Measurements from ENCODE around the gene FAM163B.
"Not testable (repeated sequence)": the region's sequence is repeated elsewhere in the genome, so short reads cannot be mapped to it uniquely, and the experiment has no call there.

The FAM163B gene

DNA sequence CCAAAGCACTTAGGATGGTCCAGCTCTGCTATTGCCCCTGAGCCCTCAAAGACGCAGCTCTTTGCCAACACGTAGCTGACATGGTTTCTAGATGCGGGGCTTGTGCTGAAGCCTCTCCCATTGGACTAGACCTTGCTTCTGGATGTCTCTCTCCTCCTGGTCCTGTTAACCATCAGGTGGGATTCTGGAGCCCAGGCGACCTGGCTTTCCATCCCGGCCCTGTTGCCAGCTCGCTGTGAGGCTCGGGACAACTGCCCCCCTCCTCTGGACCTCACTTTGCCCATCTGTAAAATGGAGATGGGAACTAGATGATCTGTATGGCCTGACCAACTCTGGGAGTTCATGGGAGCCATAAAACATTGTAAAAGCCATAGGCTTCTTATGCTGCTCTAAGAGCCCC is 31.0 kb upstream of the FAM163B start:
- DNase-seq (ENCODE audit: low read depth in 2 of 3, low spot score in 2 of 3), result no peak

GRCh38 chr9:133639613-133640012 is 30.4 kb upstream of the FAM163B start:
- DNase-seq (ENCODE audit: low read depth in 2 of 3, low spot score in 2 of 3), result no peak

DNA sequence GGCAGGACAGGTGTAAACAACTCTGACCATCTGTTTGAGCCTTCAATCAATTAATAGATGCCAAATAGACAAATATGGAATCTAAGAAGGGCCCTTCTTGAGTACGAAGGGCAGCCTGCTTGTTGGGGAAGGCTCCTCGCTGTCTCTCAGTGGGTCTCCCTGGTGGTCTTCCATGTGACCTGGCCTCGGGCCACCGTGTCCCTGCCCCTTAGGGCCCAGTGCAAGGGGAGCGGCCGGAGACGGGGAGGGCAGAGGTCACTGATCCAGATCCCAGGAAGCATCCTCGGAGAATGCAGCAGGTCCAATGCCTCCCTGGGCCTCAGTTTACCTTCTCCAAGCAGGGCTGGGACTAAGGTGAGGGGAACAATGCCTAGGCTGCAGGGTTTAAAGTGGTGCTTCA is 29.5 kb upstream of the FAM163B start:
- no peak for DNase-seq (ENCODE audit: low read depth in 2 of 3, low spot score in 2 of 3)

DNA sequence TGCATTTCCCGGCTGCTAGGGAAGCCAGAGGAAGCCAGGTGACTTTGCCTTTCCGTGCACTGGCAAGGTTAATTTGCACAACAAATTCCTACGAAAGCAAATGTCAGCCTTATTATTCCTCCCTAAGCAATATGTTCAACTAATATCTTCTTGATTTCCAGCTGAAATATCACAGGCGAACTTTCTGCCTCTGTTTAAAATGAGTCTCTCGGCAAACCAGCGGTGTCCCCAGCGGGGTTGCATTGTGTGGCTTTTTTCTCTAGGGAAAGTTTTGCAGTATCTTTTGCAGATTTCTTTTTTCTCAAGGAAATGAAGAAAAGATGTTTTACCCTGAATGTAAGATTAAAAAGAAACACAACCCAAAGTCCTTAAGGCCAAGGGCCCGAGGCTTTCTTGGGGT is 28.9 kb upstream of the FAM163B start:
- no peak for DNase-seq (ENCODE audit: low read depth in 2 of 3, low spot score in 2 of 3)

GRCh38 chr9:133637451-133638055 is 28.4 kb upstream of the FAM163B start:
- no peak for DNase-seq (ENCODE audit: low read depth in 2 of 3, low spot score in 2 of 3)

DNA sequence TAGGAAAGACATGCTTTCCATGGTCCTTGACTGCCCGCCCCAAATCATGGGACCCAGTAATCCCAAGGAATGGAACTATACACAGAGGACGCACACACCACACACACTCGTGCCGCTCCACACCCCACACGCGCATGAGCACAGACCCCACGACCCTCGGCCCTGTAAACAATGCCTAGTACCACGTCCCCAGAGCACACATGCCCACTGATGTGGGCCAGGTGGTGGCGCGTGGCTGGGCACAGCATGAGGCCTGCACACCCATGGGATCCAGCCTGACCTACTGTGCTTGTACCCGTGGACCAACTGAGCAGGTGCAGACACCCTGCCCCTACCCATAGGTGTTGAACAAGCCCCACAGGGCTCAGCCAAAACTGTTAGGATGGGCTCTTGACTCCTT is 27.7 kb upstream of the FAM163B start:
- DNase-seq (ENCODE audit: low read depth in 2 of 3, low spot score in 2 of 3), result no peak

DNA sequence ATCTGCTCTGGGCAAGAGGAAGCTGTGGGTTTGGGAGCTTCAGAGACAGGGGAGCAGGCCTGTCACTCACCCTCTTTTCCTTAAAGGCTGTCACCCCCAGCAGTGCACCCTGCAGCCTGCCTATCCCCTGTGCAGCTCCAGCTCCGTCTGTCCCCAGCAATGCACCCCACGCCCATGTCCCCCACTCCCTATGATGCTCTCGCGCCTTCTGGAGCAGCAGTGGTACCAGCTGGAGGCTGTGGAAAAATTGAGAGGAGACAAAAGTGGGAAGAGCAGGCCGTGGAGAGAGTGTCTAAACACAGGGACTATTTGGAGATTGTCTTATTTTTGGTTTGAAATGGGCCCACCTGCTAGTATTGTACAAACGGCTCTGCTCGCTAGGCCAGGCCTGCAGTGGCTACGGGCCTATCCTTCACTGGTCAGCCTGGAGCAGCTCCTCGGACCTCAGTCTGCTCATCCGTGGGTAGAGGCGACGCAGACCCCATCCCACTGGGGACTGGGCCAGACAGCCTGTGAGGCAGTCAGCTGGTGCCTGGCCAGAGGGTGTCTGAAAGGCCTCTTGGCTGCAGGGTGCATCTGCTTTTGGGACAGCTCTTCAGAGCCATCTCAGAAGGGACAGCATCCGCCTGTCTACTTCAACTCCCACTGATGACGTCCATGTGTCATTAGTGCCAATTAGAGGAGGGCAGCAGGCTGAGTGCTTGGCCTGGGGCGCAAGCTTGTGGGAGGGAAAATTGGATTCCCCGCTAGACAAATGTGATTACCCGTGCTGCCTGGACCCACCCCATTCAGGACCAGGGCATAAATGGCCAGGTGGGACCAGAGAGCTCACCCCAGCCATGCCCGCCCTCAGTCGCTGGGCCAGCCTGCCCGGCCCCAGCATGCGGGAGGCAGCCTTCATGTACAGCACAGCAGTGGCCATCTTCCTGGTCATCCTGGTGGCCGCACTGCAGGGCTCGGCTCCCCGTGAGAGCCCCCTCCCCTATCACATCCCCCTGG is 26.6 kb upstream of the FAM163B start, which contains the start of gene DBH:
Gene DBH (plus strand): TSS at position 831 of the 999 bp plus-strand sequence. CDS start 9 bp downstream, at position 840.
- no peak for DNase-seq (ENCODE audit: low read depth in 2 of 3, low spot score in 2 of 3)

DNA sequence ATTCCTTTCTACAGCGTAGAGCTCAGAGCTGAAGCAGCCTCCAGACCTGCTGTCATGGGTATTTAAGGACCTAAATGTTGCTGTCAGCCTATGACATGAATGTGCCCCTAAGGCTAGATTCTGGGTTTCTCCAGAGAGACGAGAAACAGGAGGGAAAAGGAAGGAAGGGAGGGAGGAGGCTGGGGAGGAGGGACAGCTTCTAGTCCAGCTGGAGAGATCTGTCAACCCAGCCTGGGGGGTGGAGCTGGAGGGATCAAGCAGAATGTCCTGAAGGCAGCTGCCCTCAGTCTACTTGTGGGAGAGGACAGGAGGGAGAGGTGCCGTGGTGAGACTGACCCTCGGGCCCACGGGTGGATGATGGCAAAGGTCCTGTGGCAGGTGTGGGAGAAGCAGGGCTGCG is 25.9 kb upstream of the FAM163B start:
- DNase-seq (ENCODE audit: low read depth in 2 of 3, low spot score in 2 of 3), result no peak

- no peak for DNase-seq (ENCODE audit: low read depth in 2 of 3, low spot score in 2 of 3)
These were observed 25.0 kb upstream of the FAM163B start for GRCh38 chr9:133634081-133634691.

DNA sequence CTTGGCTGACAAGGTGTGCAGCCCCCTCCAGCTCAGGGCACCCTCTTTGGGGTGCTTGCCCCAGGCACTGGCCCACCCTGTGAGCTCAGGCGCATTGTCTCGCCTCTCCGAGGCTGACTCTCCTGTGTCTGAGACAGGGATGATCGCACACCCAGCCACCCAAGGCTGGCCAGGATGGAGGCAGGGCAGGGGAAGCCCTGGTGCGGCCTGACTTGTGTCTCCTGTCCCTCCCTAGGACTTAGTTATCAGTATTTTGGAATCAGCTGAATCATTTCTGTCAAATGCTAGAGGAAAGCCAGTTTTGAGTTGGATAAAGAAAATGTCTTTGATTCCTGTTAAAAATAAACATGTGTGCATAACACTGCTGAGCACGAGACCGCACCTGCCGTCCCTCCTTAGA is 24.5 kb upstream of the FAM163B start:
- DNase-seq (ENCODE audit: low read depth in 2 of 3, low spot score in 2 of 3), result no peak

GRCh38 chr9:133632806-133633680 is 23.9 kb upstream of the FAM163B start:
- DNase-seq (ENCODE audit: low read depth in 2 of 3, low spot score in 2 of 3), result no peak

- DNase-seq (ENCODE audit: low read depth in 2 of 3, low spot score in 2 of 3), result no peak
These were observed 21.9 kb upstream of the FAM163B start for GRCh38 chr9:133631111-133631510.

- no peak for DNase-seq (ENCODE audit: low read depth in 2 of 3, low spot score in 2 of 3)
These were observed 20.3 kb upstream of the FAM163B start for GRCh38 chr9:133629221-133630110.

DNA sequence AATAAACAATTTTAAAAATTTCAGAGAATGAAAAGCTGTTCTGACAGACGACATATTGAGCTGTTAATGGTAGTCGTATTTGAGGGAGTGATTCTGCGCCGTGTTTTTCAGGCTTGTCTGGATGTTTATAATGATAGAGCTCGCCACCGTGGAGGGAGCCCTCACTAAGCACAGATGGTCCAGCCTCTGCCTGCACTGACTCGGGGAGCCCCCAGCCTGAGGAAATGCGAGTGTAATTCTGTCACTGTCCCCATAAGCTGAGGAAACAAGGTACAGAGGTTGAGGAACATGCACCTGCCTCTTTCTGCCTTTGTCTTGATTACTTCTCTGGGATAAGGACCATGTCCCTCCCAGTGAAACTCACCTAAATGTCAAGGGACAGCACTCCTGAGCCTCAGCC is 19.6 kb upstream of the FAM163B start:
- DNase-seq (ENCODE audit: low read depth in 2 of 3, low spot score in 2 of 3), result no peak

GRCh38 chr9:133627341-133627740 is 18.2 kb upstream of the FAM163B start:
- no peak for DNase-seq (ENCODE audit: low read depth in 2 of 3, low spot score in 2 of 3)

DNA sequence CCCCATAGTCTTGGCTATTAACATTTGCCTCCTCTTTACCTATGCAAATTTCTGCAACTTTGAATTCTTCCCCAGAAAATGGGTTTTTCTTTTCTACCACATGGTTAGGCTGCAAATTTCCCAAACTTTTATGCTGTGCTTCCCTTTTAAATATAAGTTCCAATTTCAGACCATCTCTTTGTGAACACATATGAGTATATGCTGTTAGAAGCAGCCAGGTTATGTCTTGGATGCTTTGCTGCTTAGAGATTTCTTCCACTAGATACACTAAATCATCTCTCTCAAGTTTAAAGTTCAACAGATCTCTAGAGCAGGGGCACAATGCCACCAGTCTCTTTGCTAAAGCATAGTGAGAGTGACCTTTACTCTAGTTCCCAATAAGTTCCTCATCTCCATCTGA is 16.8 kb upstream of the FAM163B start:
- DNase-seq (ENCODE audit: low read depth in 2 of 3, low spot score in 2 of 3), result not testable (repeated sequence)

- no peak for DNase-seq (ENCODE audit: low read depth in 2 of 3, low spot score in 2 of 3)
These were observed 13.4 kb upstream of the FAM163B start for GRCh38 chr9:133622555-133622954.

- no peak for DNase-seq (ENCODE audit: low read depth in 2 of 3, low spot score in 2 of 3)
These were observed 12.6 kb upstream of the FAM163B start for GRCh38 chr9:133621725-133622267.

DNA sequence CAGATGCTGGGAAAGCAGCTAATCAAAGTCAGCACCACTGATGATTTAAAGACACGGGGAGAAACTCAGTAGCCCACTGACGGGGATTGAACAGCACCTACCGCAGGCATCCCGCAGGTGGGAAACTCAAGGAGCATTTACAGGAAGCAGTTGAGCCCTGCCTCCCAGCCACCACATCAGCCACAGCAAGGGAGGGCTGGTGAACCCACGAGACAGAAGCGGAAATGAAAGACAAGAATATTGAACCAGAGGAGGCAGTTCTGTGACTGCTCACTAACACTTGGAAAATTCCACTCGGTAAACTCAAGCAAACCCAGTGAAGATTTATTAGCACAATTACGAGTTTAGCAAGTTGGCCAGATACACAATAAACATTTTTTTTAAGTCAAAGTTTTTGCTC is 10.6 kb upstream of the FAM163B start:
- peak in 1 of 3 experiments; percentile 16 for DNase-seq (ENCODE audit: low read depth in 2 of 3, low spot score in 2 of 3)

DNA sequence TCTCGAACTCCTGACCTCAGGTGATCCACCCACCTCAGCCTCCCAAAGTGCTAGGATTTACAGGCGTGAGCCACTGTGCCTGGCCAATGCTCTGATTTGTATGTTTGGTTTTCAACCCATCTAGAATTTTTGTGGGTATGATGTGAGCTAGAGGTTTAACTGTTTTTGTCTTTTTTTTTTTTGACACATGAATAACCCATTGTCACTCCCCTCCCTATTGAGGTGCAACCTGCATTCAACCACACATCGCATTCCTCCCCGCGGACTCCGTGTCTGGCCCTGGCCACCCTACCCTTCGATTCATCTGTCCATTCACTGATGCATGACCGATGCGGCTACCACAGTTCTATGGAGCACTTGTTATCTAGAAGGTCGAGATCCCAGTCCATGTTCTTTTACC is 9.5 kb upstream of the FAM163B start:
- DNase-seq (ENCODE audit: low read depth in 2 of 3, low spot score in 2 of 3), result no peak

All from activated CD8-positive, alpha-beta memory T cell treated with anti-CD3 and anti-CD28 coated beads for 48 hours (primary cell).